Ectodermal cell (in vitro differentiated cells): ENCODE results near the gene NFIL3.

ENCODE experiments used
- H3K27ac ChIP-seq: 2 replicates; pipeline ENCODE4 v1.7.0; 2013; ENCODE audit warnings: mild to moderate bottlenecking, low read depth, low read length; ENCODE audit not compliant: insufficient read depth, poor library complexity, severe bottlenecking
- H3K27me3 ChIP-seq: 2 replicates; pipeline ENCODE4 v1.7.0; 2013; ENCODE audit warnings: mild to moderate bottlenecking, low read length; ENCODE audit not compliant: insufficient read depth, control insufficient read depth, poor library complexity, severe bottlenecking
- H3K36me3 ChIP-seq: one replicate; pipeline ENCODE4 v1.7.0; 2013; ENCODE audit warnings: low read length; ENCODE audit not compliant: control insufficient read depth, insufficient read depth
- H3K4me1 ChIP-seq: one replicate; pipeline ENCODE4 v1.7.0; 2013; ENCODE audit warnings: low read length; ENCODE audit not compliant: control insufficient read depth, insufficient read depth
- H3K4me3 ChIP-seq: 2 replicates; pipeline ENCODE4 v1.7.0; 2013; ENCODE audit warnings: low read depth, low read length, control low read depth; ENCODE audit not compliant: insufficient read depth
- H3K9me3 ChIP-seq: 2 replicates; pipeline ENCODE4 v1.7.0; 2013; ENCODE audit warnings: mild to moderate bottlenecking, low read length, moderate library complexity; ENCODE audit not compliant: control insufficient read depth
- WGBS, 2 experiments: methylation state at CpG; one replicate each; pipeline ENCODE4 v1.1.7; 2013; ENCODE audit warnings: missing lambda C conversion rate in 2 of 2; 5-methylcytosine and 5-hydroxymethylcytosine counted together

Gene NFIL3

DNA sequence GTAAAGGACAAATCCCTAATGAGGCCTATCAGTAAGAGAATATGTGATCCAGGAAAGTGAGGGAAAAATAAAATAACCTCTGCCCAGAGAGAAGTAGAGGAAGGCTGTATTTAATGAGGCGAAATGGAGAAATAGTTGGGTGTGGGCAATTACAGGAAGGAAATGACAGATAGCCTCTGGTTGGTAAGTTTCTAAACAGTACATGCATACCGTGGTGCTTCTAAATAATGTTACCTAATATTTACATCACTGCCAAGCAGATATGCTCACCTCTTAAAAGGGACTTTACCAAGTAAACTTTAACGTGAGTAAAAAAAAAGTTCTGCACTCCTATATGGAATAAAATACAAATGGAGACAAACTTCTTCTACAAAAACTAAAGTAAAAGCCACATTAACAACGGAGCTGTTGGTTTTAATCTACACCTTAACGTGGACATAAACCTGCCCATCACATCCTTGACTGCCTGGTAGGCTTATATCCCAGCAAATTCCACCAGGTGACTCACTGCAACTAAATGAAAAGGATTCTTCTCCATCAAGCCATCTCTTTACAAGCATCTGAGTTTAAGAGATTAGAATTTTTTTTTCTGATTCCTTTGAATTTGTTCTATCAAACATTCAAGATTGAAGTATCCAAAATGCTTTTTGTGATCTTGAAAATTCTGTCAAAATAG lies 12.4 kb downstream of the NFIL3 start:
- 93 to 95% methylated on average over 5 of the region's 5 CpGs for WGBS, 2 experiments
- Histone ChIP-seq H3K27ac (no peak overlapping the region), H3K36me3 (peaks cover 16% of the 10 kb centered on the region), H3K4me3 (no peak overlapping the region), H3K4me1 (no peaks in the 10 kb centered on the region), H3K9me3 (no peaks in the 10 kb centered on the region), H3K27me3 (no peaks in the 10 kb centered on the region)

DNA sequence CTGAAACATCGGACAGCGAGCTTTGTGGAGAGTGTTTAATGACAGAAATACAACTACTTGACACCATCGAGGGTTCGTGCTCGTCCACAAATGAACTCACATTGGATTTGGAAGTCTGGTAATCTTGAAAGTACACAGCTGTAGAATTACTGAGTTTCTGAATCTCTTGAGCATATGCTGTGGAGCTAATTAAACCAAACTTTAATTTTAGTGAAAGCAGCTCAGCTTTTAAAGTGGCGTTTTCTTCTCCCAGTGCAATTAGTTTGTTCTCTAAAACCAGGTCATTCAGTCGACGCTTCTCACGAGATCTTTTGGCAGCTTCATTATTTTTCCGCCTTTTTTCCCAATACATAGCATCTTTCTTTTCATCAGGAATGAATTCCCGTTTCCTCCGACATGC lies 13.5 kb downstream of the NFIL3 start:
- Histone ChIP-seq H3K36me3 (peaks cover 16% of the 10 kb centered on the region), H3K4me1 (no peaks in the 10 kb centered on the region), H3K27ac (no peak overlapping the region), H3K9me3 (no peaks in the 10 kb centered on the region), H3K4me3 (no peak overlapping the region), H3K27me3 (no peaks in the 10 kb centered on the region)
- WGBS, 2 experiments = 95 to 96% methylated on average over 12 of the region's 12 CpGs

DNA sequence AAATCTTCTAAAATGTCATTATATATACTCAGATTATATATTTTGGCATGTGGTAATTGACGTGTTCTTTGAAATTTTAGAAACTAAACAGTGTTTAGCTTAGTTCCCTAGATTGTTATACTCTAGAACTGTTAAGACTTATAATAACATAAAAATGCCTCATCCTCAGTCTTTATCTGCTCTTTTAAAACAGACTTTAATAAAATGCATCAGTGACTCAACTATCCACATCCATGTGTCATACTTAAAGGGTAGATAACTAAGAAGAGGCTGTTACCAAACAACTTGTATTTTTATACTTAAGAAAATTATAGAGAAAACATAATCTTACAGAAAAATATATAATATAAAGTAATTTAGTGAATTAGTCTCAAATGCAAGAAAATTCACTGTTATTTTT lies 15.2 kb downstream of the NFIL3 start:
- no CpG with 5 or more reads among the region's 1 CpG for WGBS, 2 experiments
- Histone ChIP-seq H3K4me1 (no peaks in the 10 kb centered on the region), H3K4me3 (no peak overlapping the region), H3K27me3 (no peaks in the 10 kb centered on the region), H3K36me3 (peaks cover 16% of the 10 kb centered on the region), H3K9me3 (no peaks in the 10 kb centered on the region), H3K27ac (no peak overlapping the region)

DNA sequence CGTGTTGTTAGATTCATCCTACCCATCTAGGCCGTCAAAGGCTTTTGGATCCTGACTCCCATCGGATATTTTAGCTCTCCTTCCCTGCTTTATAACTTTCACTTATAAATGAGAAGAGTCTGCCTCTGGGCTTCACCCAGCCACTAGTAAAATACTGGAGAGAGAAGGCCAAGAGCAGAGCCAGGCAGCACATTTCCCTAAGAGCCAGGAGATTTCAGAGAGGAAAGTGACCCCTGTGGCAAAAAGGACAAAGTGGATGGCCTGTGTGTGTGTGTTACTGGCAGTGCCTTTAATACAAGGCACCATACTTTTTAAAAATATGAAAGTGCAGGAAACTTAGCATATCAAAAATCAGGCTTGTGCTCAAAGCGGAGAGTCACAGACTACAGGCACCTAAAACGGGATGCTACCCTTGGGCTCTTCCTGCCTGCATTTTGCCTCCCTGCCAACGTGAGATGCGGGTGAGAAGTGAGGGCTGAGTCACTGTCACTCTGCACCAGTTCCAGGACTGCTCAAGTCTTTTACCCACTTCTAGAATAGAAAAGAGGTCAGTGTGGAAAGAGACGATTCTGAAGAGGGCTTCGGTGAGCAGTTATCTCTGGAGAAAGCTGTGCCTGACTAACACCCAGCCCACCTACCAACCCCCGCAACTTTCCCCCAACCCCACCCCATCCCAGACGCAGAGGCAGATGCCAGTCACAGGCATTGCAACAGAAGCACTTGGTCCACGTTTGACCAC lies 15.9 kb downstream of the NFIL3 start:
- H3K9me3 ChIP-seq = no peaks in the 10 kb centered on the region
- H3K27me3 ChIP-seq = no peaks in the 10 kb centered on the region
- no peak overlapping the region for H3K4me3 ChIP-seq
- no peaks in the 10 kb centered on the region for H3K4me1 ChIP-seq
- WGBS, 2 experiments = 94% methylated on average over 11 to 12 of the region's 12 CpGs
- peaks cover 16% of the 10 kb centered on the region for H3K36me3 ChIP-seq
- H3K27ac ChIP-seq = no peak overlapping the region

DNA sequence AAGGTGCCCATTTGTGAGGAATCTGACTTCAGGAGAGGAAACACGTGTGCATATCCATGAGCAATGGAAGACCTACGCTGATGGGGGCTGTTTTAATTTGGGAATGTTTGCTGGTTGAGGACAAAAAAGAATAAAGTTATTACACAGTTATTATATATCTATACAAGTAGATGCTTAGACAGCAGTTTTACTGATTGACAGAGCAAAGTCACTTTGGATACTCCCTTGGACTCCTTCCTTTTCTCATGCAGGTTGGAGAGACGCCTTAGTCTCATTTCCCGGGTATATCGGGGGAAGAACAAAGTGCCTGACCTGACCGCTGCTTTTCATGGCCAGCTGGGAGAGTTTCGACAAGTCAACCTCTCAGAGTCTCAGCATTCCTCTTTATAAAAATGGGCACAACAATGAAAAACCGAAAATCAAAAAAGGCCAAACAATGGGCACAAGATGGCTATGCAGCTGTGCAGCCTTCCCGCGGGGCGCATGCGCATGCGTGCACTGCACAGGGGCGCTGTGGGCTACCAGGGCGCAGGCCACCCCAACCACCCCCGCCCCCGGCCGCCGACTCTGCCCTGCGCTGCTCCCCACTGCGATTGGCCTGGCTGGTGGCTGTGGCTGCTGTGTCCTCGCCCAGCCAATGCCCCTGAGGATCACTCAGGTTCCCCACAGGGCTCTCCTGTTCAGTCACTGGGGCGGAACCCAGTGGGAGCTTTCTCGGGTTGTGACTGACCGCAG lies 18.1 kb downstream of the NFIL3 start:
- WGBS, 2 experiments = 94% methylated on average over 25 of the region's 25 CpGs

DNA sequence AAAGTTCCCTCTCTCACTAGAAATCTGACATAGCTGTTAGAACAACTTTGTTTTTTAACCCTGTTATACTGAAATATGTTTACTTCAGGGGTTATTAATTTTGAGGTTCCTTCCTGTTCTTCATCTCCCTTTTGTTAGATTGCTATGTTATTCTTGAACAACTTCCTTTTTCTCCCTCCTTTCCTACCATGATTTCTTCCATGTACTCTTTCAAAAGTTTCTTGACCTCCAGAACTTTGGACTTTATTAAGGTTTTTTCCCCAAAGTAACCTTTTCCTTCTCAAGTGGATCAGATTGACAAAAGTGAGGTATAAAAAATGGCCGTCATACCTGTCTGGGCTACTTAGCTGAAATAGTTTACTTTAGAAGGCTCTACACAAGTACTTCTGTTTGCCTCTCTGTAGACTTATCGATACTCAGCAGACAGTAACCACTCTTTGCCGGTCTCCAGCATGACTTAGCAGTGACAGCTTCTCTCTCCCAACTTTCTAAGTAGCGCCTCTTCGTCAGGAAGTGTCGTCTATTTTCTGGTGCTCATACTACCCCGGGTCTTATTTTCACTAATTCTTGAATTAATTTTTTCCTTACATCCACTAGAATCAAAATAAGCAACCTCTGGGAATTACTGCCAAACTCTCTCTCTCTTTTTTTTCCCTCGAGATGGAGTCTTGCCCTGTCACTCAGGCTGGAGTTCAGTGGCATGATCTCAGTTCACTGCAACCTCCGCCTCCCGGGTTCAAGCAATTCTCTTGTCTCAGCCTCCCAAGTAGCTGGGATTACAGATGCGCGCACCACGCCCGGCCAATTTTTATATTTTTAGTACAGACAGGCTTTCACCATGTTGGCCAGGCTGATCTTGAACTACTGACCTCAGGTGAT lies 19.7 kb downstream of the NFIL3 start:
- Histone ChIP-seq H3K27ac (no peak overlapping the region), H3K36me3 (no peaks in the 10 kb centered on the region), H3K4me3 (no peak overlapping the region), H3K4me1 (no peaks in the 10 kb centered on the region), H3K27me3 (no peaks in the 10 kb centered on the region), H3K9me3 (no peaks in the 10 kb centered on the region)
- WGBS, 2 experiments = 93% methylated on average over 14 of the region's 14 CpGs

More for the DNA sequence above, 18.1 kb downstream of the NFIL3 start:
- Histone ChIP-seq H3K9me3 (no peaks in the 10 kb centered on the region), H3K36me3 (peaks cover 14% of the 10 kb centered on the region), H3K27ac (no peak overlapping the region), H3K4me1 (no peaks in the 10 kb centered on the region), H3K27me3 (no peaks in the 10 kb centered on the region), H3K4me3 (no peak overlapping the region)

DNA sequence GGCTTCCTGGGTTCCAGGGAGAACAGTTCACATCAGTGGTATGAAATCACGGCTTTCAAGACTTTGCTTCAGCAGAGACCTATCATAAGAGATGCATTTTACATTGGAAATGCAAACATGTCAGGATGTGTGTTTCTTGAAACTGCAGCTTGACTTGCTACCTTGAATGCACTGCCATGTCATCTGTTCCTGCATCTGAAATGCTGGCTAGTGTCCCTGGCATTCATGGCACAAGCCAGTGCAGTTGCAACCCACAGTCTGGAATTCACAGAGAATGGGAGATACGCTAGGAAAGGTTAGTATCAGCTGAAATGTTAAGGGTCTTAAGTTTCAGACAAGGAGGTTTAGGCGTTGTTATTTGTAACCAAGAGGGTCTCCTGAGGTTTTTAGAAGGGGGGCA lies 24.7 kb downstream of the NFIL3 start:
- Histone ChIP-seq H3K27me3 (no peaks in the 10 kb centered on the region), H3K4me1 (no peaks in the 10 kb centered on the region), H3K4me3 (no peak overlapping the region), H3K27ac (no peak overlapping the region), H3K36me3 (no peaks in the 10 kb centered on the region), H3K9me3 (no peaks in the 10 kb centered on the region)
- 93% methylated on average over 3 of the region's 3 CpGs for WGBS, 2 experiments

DNA sequence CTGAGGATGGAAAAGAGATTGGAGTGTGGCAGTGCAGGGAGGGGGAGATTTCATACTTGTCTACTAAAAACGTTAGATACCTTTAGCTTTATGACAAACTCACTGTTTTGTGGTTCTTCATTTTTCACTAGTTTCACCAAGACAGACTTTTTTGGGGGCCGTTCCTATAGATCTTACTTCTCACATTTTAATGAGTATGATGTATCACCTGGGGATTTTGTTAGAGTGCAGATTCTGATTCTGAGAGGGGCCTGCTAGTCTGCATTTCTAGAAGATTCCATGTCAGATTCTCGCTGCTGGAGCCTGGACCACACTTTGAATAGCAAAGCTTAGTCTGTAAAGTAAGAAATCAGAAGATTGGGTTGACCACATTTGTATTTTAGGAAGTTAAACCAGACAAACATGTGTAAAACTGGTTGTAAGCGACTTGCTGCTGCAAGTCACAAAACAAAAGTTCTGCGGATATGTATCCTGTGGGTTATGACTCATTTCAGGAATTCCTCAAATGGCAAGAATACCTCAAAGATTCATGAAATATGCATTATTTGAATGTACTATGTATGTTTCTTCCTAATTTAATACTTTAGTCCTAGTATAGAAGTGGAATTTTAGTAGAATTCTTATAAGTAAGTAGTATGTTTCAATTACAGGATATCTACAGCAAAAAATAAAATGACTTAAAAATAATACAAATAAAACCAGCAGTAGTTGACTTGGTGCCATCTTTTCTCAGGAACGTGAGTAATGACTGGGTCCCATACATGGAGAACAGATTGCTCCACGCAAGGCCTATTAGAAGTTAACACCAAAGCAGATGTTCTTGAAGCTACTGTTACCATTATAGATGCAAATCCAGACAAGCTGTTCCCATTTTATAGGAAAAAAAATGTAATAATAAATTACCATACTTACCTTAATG lies 27.8 kb downstream of the NFIL3 start:
- H3K36me3 ChIP-seq = no peaks in the 10 kb centered on the region
- H3K4me1 ChIP-seq = no peaks in the 10 kb centered on the region
- no peaks in the 10 kb centered on the region for H3K9me3 ChIP-seq
- H3K27ac ChIP-seq = no peak overlapping the region
- H3K4me3 ChIP-seq = no peak overlapping the region
- 94 to 97% methylated on average over 6 to 7 of the region's 7 CpGs for WGBS, 2 experiments
- no peaks in the 10 kb centered on the region for H3K27me3 ChIP-seq

DNA sequence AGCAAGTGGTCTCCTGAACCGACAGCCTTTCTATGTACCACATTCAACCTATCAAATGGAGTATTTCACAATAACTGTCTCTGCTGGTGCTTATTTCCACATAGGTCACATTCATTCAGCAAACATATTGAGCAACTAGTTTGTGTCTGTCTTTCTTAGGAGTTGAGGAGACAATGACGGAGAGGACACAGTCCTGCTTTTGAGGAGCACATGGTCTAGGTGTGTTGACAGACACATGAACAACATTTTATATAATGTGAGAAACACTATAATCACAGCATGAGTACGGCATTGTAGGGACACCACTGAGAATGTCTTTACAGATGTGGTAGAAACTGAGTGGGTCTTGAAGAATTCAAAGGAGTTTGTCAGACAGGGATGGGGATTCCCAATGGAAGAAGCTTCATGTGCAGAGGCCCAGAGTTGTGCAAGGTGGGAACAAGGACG lies 28.5 kb downstream of the NFIL3 start:
- no peak overlapping the region for H3K27ac ChIP-seq
- H3K4me3 ChIP-seq = no peak overlapping the region
- no peaks in the 10 kb centered on the region for H3K27me3 ChIP-seq
- no peaks in the 10 kb centered on the region for H3K9me3 ChIP-seq
- WGBS, 2 experiments = 93% methylated on average over 4 of the region's 4 CpGs
- H3K4me1 ChIP-seq = no peaks in the 10 kb centered on the region
- H3K36me3 ChIP-seq = no peaks in the 10 kb centered on the region
